ENCODE measurements around the gene PPP1R1C. TPM values are rescaled to one million over a fixed set of nuclear protein-coding genes. Genes with fewer than 3 reads are reported as not detected.

Gene PPP1R1C
- total RNA-seq, 4 donors from 2014 or later = 1.1 to 27.4 TPM; not detected in 2

GRCh38 chr2:182047544-182047943, 61.9 kb downstream of the PPP1R1C start:
- no peaks in the 10 kb centered on the region for H3K27me3 ChIP-seq
- H3K27ac ChIP-seq = no peak overlapping the region
- no peak overlapping the region for H3K4me3 ChIP-seq
- intact Hi-C loops (cut with DNase I; ENCODE audit: low total_unique reads) = no loop called here
- no peaks in the 10 kb centered on the region for H3K36me3 ChIP-seq
- no peak for TF ChIP-seq CTCF (IDR thresholded peaks at IDR 0.05)
- TF ChIP-seq POLR2A (IDR thresholded peaks at IDR 0.05) = no peak
- DNase-seq = no peak
- peaks cover 0 to 9% of the 10 kb centered on the region in 2 donors for H3K4me1 ChIP-seq
- H3K9me3 ChIP-seq = no peaks in the 10 kb centered on the region

GRCh38 chr2:182048088-182048487, 62.4 kb downstream of the PPP1R1C start:
- no peak overlapping the region for H3K4me3 ChIP-seq
- intact Hi-C loops (cut with DNase I; ENCODE audit: low total_unique reads) = no loop called here
- peaks cover 0 to 9% of the 10 kb centered on the region in 2 donors for H3K4me1 ChIP-seq
- no peak for TF ChIP-seq POLR2A (IDR thresholded peaks at IDR 0.05)
- no peak for TF ChIP-seq CTCF (IDR thresholded peaks at IDR 0.05)
- H3K9me3 ChIP-seq = no peaks in the 10 kb centered on the region
- H3K36me3 ChIP-seq = no peaks in the 10 kb centered on the region
- no peaks in the 10 kb centered on the region for H3K27me3 ChIP-seq
- no peak overlapping the region for H3K27ac ChIP-seq
- DNase-seq = no peak

GRCh38 chr2:182048621-182049020, 63.0 kb downstream of the PPP1R1C start:
- Histone ChIP-seq H3K9me3 (no peaks in the 10 kb centered on the region), H3K4me3 (no peak overlapping the region), H3K4me1 (peaks cover 0 to 9% of the 10 kb centered on the region in 2 donors), H3K36me3 (no peaks in the 10 kb centered on the region), H3K27ac (no peak overlapping the region), H3K27me3 (no peaks in the 10 kb centered on the region)
- TF ChIP-seq POLR2A (IDR thresholded peaks at IDR 0.05) (no peak), CTCF (IDR thresholded peaks at IDR 0.05) (no peak)
- DNase-seq = no peak
- intact Hi-C loops (cut with DNase I; ENCODE audit: low total_unique reads) = no loop called here

GRCh38 chr2:182049372-182050148, 63.9 kb downstream of the PPP1R1C start:
- H3K27ac ChIP-seq = peak overlapping the region in 1 of 2 donors; percentile 28
- H3K4me3 ChIP-seq = no peak overlapping the region
- TF ChIP-seq CTCF (IDR thresholded peaks at IDR 0.05) (no peak), POLR2A (IDR thresholded peaks at IDR 0.05) (no peak)
- no peaks in the 10 kb centered on the region for H3K36me3 ChIP-seq
- H3K4me1 ChIP-seq = peaks cover 0 to 9% of the 10 kb centered on the region in 2 donors
- no peaks in the 10 kb centered on the region for H3K9me3 ChIP-seq
- intact Hi-C loops (cut with DNase I; ENCODE audit: low total_unique reads) = no loop called here
- H3K27me3 ChIP-seq = no peaks in the 10 kb centered on the region
- DNase-seq = no peak

- H3K27ac ChIP-seq = peak overlapping the region in 1 of 2 donors; percentile 28
- intact Hi-C loops (cut with DNase I; ENCODE audit: low total_unique reads) = no loop called here
Observed at GRCh38 chr2:182050333-182051135, 64.9 kb downstream of the PPP1R1C start.

More at GRCh38 chr2:182050333-182051135, 64.9 kb downstream of the PPP1R1C start:
- TF ChIP-seq POLR2A (IDR thresholded peaks at IDR 0.05) (no peak), CTCF (IDR thresholded peaks at IDR 0.05) (no peak)
- no peaks in the 10 kb centered on the region for H3K27me3 ChIP-seq
- no peaks in the 10 kb centered on the region for H3K9me3 ChIP-seq
- DNase-seq = no peak
- H3K36me3 ChIP-seq = no peaks in the 10 kb centered on the region
- H3K4me1 ChIP-seq = peaks cover 0 to 9% of the 10 kb centered on the region in 2 donors
- no peak overlapping the region for H3K4me3 ChIP-seq

Measured in uterus (tissue), 4 donors.